ENCODE data around the gene METTL25B. TPM values are rescaled to one million over a fixed set of nuclear protein-coding genes. Genes with fewer than 3 reads are reported as not detected.

METTL25B gene
- total and polyA plus RNA-seq, 2 donors (not counting 3 experiments of a cell fraction or from before 2014, with no cell fraction given), result 12.8 to 15.0 TPM

DNA sequence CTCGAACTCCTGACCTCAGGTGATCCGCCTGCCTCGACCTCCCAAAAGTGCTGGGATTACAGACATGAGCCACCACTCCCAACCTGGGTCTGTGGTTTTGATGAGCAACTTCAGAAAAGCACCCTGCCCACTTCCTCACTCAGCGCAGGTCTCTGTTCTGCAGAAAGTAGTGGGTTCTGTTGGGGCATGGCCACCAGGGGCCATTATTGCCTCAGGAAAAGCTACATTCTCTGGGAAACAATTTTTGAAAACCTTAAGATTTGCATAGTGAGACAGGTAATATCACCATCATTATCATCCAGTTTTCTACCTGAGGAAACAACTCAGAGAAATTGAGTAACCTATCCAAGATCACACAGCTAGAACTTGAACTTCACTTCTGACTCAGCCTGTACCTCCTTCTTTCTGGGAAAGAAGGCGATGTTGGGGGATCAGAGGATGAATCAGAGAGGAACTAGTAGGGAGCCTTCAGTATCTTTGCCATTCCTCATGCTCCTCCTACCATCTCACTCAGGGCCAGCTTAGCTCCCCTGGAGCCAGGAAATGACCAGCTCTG, 44.0 kb upstream of the METTL25B start:
- Histone ChIP-seq H2AFZ (ENCODE audit: low read depth, low read length) (no peak overlapping the region), H3K4me1 (ENCODE audit: control insufficient read depth, extremely low read depth, insufficient read depth, low read length) (no peaks in the 10 kb centered on the region), H3K4me2 (ENCODE audit: insufficient read depth, low read length) (no peak overlapping the region)

More for the DNA sequence above, 44.0 kb upstream of the METTL25B start:
- Histone ChIP-seq H3K9me1 (replicated peaks; ENCODE audit: control insufficient read depth, extremely low read depth, insufficient read depth, low read length) (no peaks in the 10 kb centered on the region), H3K27ac (ENCODE audit: insufficient read depth, low read depth, low read length) (no peak overlapping the region), H3K27me3 (ENCODE audit: control insufficient read depth in 2 of 2, insufficient read depth in 2 of 2, low read length in 2 of 2) (peaks cover 15 to 20% of the 10 kb centered on the region in 2 experiments), H3K9ac (replicated peaks; ENCODE audit: extremely low read depth, insufficient read depth, low read length) (no peak overlapping the region), H3K9me3 (replicated peaks; ENCODE audit: control insufficient read depth, insufficient read depth, low read length) (no peaks in the 10 kb centered on the region), H4K20me1 (replicated peaks; ENCODE audit: control insufficient read depth, extremely low read depth, insufficient read depth, low read length) (no peaks in the 10 kb centered on the region), H3K79me2 (ENCODE audit: control insufficient read depth, insufficient read depth, low read length) (no peaks in the 10 kb centered on the region), H3K36me3 (ENCODE audit: control insufficient read depth in 2 of 2, extremely low read depth in 1 of 2, insufficient read depth in 2 of 2, low read length in 2 of 2) (no peaks in the 10 kb centered on the region), H3K4me3 (replicated peaks in 1 of 3; ENCODE audit: insufficient read depth in 1 of 3, low read depth in 1 of 3, low read length in 3 of 3) (no peak overlapping the region)
- intact Hi-C loops (cut with micrococcal nuclease) (no loop called here), dilution Hi-C loops (cut with MboI; ENCODE audit: extremely low pct_ligation_motif_present, low sequenced_read_pairs) (no loop called here)
- DNase-seq (ENCODE audit: low read depth, low spot score), result no peak
- TF ChIP-seq MYC (IDR thresholded peaks at IDR 0.05; ENCODE audit: low read depth, low read length) (no peak), GATA2 (IDR thresholded peaks at IDR 0.05; ENCODE audit: insufficient read depth, insufficient read length, low read depth, low read length) (no peak), POLR2A (IDR thresholded peaks at IDR 0.05; ENCODE audit: low read depth, low read length) (no peak), FOS (IDR thresholded peaks at IDR 0.05; ENCODE audit: borderline replicate concordance, insufficient read depth, low read length) (no peak), EZH2 (IDR thresholded peaks at IDR 0.05; ENCODE audit: borderline replicate concordance, low read depth, low read length, severe bottlenecking) (no peak), JUN (IDR thresholded peaks at IDR 0.05; ENCODE audit: borderline replicate concordance, insufficient read depth, insufficient read length, low read depth) (no peak)
- TF ChIP-seq, protein P1, sequence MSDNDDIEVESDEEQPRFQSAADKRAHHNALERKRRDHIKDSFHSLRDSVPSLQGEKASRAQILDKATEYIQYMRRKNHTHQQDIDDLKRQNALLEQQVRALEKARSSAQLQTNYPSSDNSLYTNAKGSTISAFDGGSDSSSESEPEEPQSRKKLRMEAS (IDR thresholded peaks at IDR 0.05; ENCODE audit: insufficient read depth, insufficient read length), result no peak
- TF ChIP-seq, protein P2, sequence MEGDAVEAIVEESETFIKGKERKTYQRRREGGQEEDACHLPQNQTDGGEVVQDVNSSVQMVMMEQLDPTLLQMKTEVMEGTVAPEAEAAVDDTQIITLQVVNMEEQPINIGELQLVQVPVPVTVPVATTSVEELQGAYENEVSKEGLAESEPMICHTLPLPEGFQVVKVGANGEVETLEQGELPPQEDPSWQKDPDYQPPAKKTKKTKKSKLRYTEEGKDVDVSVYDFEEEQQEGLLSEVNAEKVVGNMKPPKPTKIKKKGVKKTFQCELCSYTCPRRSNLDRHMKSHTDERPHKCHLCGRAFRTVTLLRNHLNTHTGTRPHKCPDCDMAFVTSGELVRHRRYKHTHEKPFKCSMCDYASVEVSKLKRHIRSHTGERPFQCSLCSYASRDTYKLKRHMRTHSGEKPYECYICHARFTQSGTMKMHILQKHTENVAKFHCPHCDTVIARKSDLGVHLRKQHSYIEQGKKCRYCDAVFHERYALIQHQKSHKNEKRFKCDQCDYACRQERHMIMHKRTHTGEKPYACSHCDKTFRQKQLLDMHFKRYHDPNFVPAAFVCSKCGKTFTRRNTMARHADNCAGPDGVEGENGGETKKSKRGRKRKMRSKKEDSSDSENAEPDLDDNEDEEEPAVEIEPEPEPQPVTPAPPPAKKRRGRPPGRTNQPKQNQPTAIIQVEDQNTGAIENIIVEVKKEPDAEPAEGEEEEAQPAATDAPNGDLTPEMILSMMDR (IDR thresholded peaks at IDR 0.05; ENCODE audit: extremely low read depth in 1 of 2, insufficient read depth in 1 of 2, low read depth in 1 of 2, low read length in 2 of 2), result no peak
- no TSS peak for BruUV-seq (replicated peaks)
- FAIRE-seq, result no peak
- POLR2A ChIA-PET, result no interaction called here
- CTCF ChIA-PET, result interaction anchor here (0.7 to 16.7 kb wide), 9 partner anchors 11 to 243 kb away, joined by 3 to 453 read pairs (median 3); partner anchors contain the start of genes BCAN, CRABP2, ISG20L2 and METTL25B

Data from endothelial cell of umbilical vein (primary cell).